ENCODE results near the gene IFI27L2.

Gene IFI27L2

GRCh38 chr14:94123296-94123695, 6.1 kb downstream of the IFI27L2 start:
- no peak for DNase-seq (ENCODE audit: low read depth)

GRCh38 chr14:94122438-94122837, 7.0 kb downstream of the IFI27L2 start:
- no peak for DNase-seq (ENCODE audit: low read depth)

GRCh38 chr14:94121485-94121884, 7.9 kb downstream of the IFI27L2 start:
- DNase-seq (ENCODE audit: low read depth), result no peak

DNA sequence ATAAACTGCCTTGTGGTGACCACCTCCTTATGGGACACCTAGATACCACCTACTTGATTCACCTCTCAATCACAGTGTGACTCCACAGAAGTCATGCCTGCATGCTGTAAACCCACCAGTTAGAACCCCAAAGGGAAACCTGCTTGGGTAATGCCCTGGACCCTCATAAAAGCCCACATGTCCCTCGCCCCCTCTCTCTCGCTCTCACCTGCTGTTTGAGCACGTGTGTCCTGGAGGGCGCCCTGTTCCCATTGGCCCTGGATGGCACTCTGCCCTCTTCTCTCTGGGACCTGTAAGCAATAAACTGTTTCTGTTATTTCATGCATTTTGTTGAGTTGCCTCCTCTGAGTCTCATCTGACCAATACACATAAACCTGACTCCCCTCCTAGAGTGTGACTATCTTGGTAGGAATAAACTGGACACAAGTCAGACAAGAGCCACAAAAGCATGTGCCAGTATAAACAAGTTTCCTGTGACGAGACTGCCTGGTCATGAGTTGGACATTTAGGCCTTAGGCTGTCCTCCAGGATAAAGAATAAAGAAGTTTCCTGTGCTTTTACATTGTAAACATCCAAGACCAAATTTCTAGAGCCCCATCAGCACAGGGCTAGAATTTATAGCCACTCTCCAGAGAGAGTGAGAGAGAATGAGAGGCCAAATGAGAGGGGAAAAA, 8.6 kb downstream of the IFI27L2 start:
- no peak for DNase-seq (ENCODE audit: low read depth)

DNA sequence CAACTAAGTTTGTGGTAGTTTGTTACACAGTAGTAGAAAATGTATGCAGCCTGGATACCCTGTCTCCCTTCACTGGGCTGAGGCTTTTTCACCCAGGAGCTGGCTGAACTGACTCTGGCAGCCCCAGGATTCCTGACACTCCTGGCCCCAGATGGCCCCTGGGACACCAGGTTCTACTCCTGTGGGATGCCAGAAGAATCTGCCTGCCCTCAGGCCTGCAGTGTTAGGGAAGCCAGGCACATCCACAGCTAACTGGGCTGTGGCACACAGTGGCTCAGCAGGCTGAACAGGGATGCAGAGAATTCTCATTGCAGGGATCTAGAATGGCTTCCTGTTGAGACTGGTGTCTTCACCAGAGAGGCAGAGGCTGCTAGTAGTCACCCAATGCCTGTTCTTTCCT, 10.3 kb downstream of the IFI27L2 start:
- no peak for DNase-seq (ENCODE audit: low read depth)

DNA sequence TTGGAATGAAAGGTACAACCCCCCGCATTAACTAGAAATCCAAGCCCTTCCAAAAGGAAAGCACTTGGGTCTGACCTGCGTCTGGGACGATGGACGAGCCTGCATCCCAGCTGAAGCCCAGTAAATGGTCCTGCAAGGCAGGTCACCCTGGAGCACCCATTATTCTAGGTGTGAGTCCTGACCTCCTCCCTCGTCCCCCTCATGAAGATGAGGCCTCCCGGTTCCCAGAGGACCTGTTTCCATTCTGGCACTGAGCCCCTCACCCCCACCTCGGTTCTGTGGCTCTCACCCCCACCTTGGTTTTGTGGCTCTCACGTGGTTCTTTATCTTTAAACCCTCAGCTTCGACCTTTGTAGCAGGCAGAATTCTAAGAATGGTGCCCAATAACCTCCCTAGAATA, 11.5 kb downstream of the IFI27L2 start:
- no peak for DNase-seq (ENCODE audit: low read depth)

DNA sequence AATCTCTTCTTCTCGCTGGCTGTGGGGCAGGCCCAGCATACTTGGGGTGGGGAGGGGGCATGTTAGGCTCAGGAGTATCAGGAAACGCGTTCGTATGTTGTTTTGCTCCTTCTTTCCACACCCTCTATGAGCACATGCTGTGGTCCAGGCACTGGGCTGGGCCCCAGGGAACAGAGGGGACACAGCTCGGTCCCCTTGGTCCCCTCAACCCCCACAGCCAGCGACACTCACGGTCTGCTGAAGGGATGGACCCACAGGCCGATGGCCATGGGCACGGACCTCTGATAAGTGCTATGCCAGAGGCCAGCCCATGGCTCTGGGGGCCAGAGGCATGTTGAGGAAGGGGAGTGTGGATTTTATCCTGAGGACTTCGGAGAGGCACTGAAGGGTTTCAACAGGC, 12.7 kb downstream of the IFI27L2 start:
- DNase-seq (ENCODE audit: low read depth), result no peak

GRCh38 chr14:94115631-94116030, 13.8 kb downstream of the IFI27L2 start:
- no peak for DNase-seq (ENCODE audit: low read depth)

DNA sequence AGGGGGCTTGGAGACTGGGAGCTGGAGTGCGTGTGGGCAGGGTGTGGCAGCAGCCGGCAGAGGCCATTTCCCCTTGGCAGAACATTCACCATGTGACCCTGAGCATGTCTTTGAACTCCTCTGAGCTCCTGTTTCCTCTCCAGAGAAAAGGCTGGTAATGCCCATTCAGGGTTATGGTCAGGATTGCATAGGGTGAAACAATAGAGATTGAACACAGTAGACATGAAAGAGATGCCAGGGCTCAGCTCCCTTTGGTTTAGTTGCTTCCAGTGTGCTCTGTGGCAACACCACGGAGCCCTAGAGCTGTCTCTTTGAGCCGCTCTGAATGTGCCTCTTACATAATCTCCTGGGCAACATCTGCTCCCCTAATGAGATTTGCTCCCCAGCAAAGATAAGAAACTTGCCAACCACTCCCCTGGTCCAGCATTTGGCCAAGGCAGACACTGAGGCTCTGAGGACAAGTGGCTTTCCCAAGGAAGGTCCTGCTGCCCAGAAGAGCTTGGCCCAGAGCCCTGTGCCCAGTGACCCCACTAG, 14.3 kb downstream of the IFI27L2 start:
- DNase-seq (ENCODE audit: low read depth), result no peak

- DNase-seq (ENCODE audit: low read depth), result no peak
Observed at GRCh38 chr14:94114589-94115057, 14.8 kb downstream of the IFI27L2 start.

GRCh38 chr14:94113908-94114588, 15.4 kb downstream of the IFI27L2 start:
- DNase-seq (ENCODE audit: low read depth), result no peak

GRCh38 chr14:94113490-94113889, 15.9 kb downstream of the IFI27L2 start:
- no peak for DNase-seq (ENCODE audit: low read depth)

DNA sequence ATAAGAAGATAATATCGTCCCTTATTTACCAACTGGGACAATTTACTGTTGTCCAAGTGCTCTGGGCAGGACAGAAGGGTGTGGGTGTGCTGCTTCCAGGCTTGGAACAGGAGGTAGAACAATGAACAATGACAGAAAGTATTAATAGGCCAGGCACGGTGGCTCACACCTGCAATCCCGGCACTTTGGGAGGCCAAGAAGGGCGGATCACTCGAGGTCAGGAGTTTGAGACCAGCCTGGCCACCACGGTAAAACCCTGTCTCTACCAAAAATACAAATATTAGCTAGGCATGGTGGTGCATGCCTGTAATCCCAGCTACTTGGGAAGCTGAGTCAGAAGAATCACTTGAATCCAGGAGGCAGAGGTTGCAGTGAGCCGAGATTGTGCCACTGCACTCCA, 16.3 kb downstream of the IFI27L2 start:
- no peak for DNase-seq (ENCODE audit: low read depth)

- no peak for DNase-seq (ENCODE audit: low read depth)
Observed at GRCh38 chr14:94112513-94113063, 16.8 kb downstream of the IFI27L2 start.

DNA sequence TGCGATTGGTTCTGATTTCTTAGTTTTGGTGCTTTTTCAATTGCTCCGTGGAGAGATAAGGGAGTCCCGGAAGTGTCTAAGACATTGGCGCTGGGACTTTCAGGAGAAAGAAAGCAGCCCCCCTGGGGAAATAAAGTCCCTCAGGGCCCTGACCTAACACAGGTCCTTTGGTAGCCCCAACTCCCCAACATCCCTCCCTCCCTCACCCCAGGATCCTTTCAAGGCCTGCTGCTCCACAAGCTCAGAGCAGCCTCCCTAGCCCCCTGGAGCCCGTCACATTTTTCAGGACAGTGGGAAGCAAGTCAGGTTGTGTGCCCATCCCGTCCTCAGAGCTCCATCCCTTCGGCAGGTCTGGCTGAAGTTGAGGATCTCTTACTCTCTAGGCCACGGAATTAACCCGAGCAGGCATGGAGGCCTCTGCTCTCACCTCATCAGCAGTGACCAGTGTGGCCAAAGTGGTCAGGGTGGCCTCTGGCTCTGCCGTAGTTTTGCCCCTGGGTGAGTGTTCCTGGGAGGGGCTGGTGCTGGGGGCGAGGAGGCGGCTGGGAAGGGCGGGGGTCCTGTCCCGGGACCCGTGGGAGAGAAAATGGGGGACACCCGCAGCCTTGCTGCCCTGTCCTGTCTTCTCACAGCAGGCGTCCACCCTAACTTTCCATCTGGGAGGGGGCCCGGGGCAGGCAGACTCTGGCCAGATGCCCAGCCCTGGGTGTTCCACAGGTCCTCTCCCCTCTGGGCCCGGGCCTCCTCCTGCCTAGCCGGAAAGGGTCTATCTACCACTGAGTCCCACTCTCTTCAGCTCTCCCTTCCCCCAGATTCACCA, 17.9 kb downstream of the IFI27L2 start:
- no peak for DNase-seq (ENCODE audit: low read depth)

GRCh38 chr14:94110552-94111181, 18.7 kb downstream of the IFI27L2 start, which contains the start of gene IFI27:
IFI27 (plus strand) TSS chr14:94110736.
- no peak for DNase-seq (ENCODE audit: low read depth)

DNA sequence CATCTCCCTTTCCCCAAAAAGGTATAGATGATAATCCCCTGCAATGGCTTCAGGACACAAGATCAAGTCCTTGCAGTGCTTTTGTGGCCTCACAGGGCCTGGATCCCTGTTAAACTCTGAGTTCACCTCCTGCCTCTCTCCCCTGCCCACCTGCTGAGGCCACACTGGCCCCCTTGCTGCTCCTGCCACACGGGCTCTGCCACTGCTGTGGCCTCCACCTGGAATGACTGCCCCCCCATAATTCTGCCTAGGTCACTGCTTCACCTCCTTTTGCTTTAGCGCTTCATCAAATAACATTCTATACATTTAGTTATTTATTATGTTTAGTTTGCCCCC, 19.5 kb downstream of the IFI27L2 start:
- no peak for DNase-seq (ENCODE audit: low read depth)

DNA sequence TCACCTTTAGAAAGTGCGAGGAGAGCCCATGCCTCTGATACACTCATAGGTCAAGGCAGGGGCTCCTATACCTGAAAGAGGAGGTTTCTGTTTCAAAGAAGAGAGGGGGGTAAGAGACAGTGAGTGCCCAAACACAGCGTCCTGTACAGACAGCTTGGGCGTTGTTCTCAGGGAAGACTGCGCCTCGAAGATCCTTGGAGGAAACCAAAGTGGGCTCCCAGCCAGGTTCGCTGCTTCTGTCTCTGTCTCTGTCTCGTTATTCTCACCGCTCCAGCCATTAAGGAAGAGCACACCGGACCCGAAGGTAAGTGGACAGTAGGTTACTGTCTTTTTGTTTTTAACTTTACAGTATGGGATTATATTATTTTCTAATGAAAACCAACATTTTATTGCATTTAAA, 24.7 kb downstream of the IFI27L2 start:
- no peak for DNase-seq (ENCODE audit: low read depth)

DNA sequence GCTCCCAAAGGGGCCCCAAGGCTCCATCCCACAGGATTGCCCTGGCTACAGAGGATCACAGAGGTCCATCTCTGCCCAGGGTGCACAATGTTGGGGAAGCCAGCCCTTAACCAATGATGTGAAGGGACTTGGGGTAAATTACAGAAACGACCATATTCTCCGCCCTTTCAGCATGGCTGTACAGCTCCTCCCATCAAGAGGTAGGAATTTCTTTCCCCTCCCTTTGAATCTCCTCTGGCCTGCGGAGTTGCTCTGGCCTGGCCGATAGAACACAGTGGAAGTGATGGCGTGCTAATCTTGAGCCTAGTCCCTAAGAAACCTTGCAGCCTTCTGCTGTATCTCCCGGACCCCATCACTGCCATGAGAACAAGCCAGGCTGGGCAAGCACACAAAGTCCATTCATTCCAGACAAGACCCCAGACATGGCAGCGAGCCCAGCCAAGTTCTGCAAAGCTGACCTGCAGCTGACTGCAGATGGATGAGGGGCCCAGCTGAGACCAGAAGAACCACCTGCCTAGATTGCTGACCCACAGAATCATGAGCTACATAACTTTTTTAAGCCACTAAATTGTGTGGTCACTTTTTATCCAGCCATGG, 25.8 kb downstream of the IFI27L2 start:
- DNase-seq (ENCODE audit: low read depth), result no peak

- DNase-seq (ENCODE audit: low read depth), result no peak
Observed at GRCh38 chr14:94102768-94103482, 26.5 kb downstream of the IFI27L2 start.

- DNase-seq (ENCODE audit: low read depth), result no peak
Observed at GRCh38 chr14:94101748-94102147, 27.7 kb downstream of the IFI27L2 start.
